GM19043 (cell line): ENCODE measurements around the gene MAPKAPK3.
"Not testable (repeated sequence)": the region's sequence is repeated elsewhere in the genome, so short reads cannot be mapped to it uniquely, and the experiment has no call there.

Source experiments
- ATAC-seq: cut with Tn5 transposase; IDR thresholded peaks from one replicate; pipeline ENCODE4 v1.9.1; 2021; ENCODE audit warnings: low read depth; ENCODE audit not compliant: unreplicated experiment

Gene MAPKAPK3

GRCh38 chr3:50676031-50676705 is 59.2 kb downstream of the MAPKAPK3 start:
- ATAC-seq = no peak

- ATAC-seq = no peak
Observed at GRCh38 chr3:50687127-50687751, 70.3 kb downstream of the MAPKAPK3 start.

DNA sequence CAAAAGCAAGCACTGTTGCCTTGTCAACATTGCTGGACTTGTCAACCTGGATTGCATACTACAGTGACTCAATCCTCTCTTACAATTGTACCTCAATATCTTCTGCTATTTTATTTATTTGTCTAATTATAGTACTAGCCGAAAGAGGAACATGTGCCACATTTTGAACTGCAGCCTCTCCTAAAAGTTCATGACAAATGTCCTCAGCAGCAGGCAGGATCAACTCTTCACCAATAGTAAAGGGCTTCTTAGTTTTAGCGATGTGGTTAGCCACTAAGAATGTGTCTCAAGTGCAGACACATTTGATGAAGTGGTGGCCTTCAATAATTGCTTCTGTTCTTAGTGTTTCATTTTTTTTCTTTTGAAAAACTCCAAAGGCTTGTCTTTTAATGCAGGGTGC is 71.0 kb downstream of the MAPKAPK3 start:
- no peak for ATAC-seq

- ATAC-seq = not testable (repeated sequence)
Observed at GRCh38 chr3:50688602-50689001, 71.7 kb downstream of the MAPKAPK3 start.

- ATAC-seq = no peak
Observed at GRCh38 chr3:50689558-50689957, 72.6 kb downstream of the MAPKAPK3 start.

DNA sequence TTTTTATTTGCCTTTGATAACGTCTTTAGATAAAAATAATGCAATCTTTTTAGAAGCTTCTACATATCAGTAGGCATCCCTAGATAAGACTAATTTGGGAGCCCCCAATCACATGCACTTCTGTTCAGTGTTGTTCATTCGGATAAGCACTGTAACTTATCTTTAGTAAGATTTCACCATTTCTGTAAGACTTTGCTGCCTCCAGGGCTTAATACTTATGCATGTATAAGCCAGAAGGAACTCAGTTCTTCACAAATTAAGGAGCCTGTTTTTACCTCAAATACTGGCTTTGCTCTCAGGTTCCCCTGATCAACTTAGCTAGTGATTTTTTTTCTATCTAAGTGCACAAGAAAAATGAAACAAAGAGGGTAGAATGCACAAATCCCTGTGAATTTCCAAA is 78.1 kb downstream of the MAPKAPK3 start:
- no peak for ATAC-seq

DNA sequence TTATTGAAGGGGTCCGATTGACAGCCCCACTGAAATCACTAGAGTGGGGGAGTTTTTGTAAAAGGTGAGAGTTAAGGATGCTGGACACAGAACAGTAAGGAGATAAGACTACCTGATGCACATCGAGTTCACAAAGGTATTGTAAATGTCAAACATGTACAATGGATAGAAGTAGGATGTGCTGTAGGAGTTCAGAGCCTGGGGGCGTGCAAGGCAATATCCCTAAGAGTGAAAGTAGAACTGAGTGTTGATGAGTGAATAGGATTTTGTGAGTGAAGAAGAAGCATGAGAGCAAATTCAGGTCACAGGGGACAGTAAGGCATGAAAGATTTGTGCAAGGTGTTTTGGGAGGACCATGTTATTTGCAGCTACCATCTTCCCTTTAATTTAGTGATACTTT is 79.3 kb downstream of the MAPKAPK3 start:
- ATAC-seq = no peak

DNA sequence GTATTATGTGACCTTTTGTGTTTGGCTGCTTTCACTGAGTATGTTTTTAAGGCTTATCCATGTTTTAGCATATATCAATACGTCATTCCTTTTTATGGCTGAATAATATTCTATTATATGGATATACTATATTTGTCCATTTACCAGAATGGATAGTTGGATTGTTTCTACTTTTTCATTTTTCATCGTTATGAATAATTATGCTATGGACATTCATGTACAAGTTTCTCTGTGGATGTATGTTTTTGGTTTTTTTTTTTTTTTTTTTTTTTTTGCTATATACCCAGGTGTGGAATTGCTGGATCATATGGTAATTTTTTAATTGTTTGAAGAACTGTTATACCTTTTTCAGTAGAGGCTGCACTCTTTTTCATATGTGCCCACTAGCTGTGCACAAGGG is 81.3 kb downstream of the MAPKAPK3 start:
- ATAC-seq = no peak
